Measurements from ENCODE around the gene COL6A6. TPM values are rescaled to one million over a fixed set of nuclear protein-coding genes. Genes with fewer than 3 reads are reported as not detected.

Gene COL6A6
- total and polyA plus RNA-seq, 2 donors (not counting 3 experiments of a cell fraction or from before 2014, with no cell fraction given) = not detected

GRCh38 chr3:130504701-130505100 is 12.3 kb upstream of the COL6A6 start:
- dilution Hi-C loops (cut with MboI; ENCODE audit: extremely low pct_ligation_motif_present, low sequenced_read_pairs) = no loop called here
- ChIA-PET POLR2A (no interaction called here), CTCF (interaction anchor here (0.6 to 1.1 kb wide), 3 partner anchors 21 to 229 kb away, joined by 3 read pairs; no protein-coding TSS in a partner anchor)
- Histone ChIP-seq H3K4me1 (ENCODE audit: control insufficient read depth, extremely low read depth, insufficient read depth, low read length) (no peaks in the 10 kb centered on the region), H3K9me1 (replicated peaks; ENCODE audit: control insufficient read depth, extremely low read depth, insufficient read depth, low read length) (no peaks in the 10 kb centered on the region), H3K36me3 (ENCODE audit: control insufficient read depth in 2 of 2, extremely low read depth in 1 of 2, insufficient read depth in 2 of 2, low read length in 2 of 2) (no peaks in the 10 kb centered on the region), H3K27me3 (ENCODE audit: control insufficient read depth in 2 of 2, insufficient read depth in 2 of 2, low read length in 2 of 2) (no peaks in the 10 kb centered on the region), H4K20me1 (replicated peaks; ENCODE audit: control insufficient read depth, extremely low read depth, insufficient read depth, low read length) (no peaks in the 10 kb centered on the region), H3K4me2 (ENCODE audit: insufficient read depth, low read length) (no peak overlapping the region), H3K9ac (replicated peaks; ENCODE audit: extremely low read depth, insufficient read depth, low read length) (no peak overlapping the region), H3K9me3 (replicated peaks; ENCODE audit: control insufficient read depth, insufficient read depth, low read length) (no peaks in the 10 kb centered on the region), H2AFZ (ENCODE audit: low read depth, low read length) (no peak overlapping the region), H3K4me3 (replicated peaks in 1 of 3; ENCODE audit: insufficient read depth in 1 of 3, low read depth in 1 of 3, low read length in 3 of 3) (no peak overlapping the region), H3K27ac (ENCODE audit: insufficient read depth, low read depth, low read length) (no peak overlapping the region), H3K79me2 (ENCODE audit: control insufficient read depth, insufficient read depth, low read length) (no peaks in the 10 kb centered on the region)
- TF ChIP-seq JUN (IDR thresholded peaks at IDR 0.05; ENCODE audit: borderline replicate concordance, insufficient read depth, insufficient read length, low read depth) (no peak), MYC (IDR thresholded peaks at IDR 0.05; ENCODE audit: low read depth, low read length) (no peak), POLR2A (IDR thresholded peaks at IDR 0.05; ENCODE audit: low read depth, low read length) (no peak), MAX (IDR thresholded peaks at IDR 0.05; ENCODE audit: insufficient read depth, insufficient read length) (no peak), CTCF (IDR thresholded peaks at IDR 0.05; ENCODE audit: extremely low read depth in 1 of 2, insufficient read depth in 1 of 2, low read depth in 1 of 2, low read length in 2 of 2) (no peak), EZH2 (IDR thresholded peaks at IDR 0.05; ENCODE audit: borderline replicate concordance, low read depth, low read length, severe bottlenecking) (no peak), FOS (IDR thresholded peaks at IDR 0.05; ENCODE audit: borderline replicate concordance, insufficient read depth, low read length) (no peak), POLR2AphosphoS5 (IDR thresholded peaks at IDR 0.05; ENCODE audit: insufficient read depth, low read depth, low read length) (no peak), GATA2 (IDR thresholded peaks at IDR 0.05; ENCODE audit: insufficient read depth, insufficient read length, low read depth, low read length) (no peak)
- intact Hi-C loops (cut with micrococcal nuclease) = no loop called here
- no peak for FAIRE-seq
- no peak for DNase-seq (ENCODE audit: low read depth, low spot score)
- BruUV-seq (replicated peaks) = no TSS peak

Data from endothelial cell of umbilical vein (primary cell).